GM21367 (cell line): Measurements from ENCODE around the gene HADHA.
"Not testable (repeated sequence)": the region's sequence is repeated elsewhere in the genome, so short reads cannot be mapped to it uniquely, and the experiment has no call there.

Experiments
- ATAC-seq: cut with Tn5 transposase; IDR thresholded peaks from one replicate; pipeline ENCODE4 v1.9.1; 2021; ENCODE audit not compliant: unreplicated experiment

HADHA gene

GRCh38 chr2:26244309-26245230 lies at the start of gene HADHA, which contains the start of gene HADHB:
Gene HADHA, minus strand, starts transcription at chr2:26244632. Its CDS starts 36 bp downstream, at chr2:26244596.
Gene HADHB, plus strand, starts transcription at chr2:26244939. Its CDS starts 9,316 bp downstream, at chr2:26254255.
- ATAC-seq: peak; percentile 61

GRCh38 chr2:26292646-26293045 lies 48.2 kb upstream of the HADHA start:
- no peak for ATAC-seq

DNA sequence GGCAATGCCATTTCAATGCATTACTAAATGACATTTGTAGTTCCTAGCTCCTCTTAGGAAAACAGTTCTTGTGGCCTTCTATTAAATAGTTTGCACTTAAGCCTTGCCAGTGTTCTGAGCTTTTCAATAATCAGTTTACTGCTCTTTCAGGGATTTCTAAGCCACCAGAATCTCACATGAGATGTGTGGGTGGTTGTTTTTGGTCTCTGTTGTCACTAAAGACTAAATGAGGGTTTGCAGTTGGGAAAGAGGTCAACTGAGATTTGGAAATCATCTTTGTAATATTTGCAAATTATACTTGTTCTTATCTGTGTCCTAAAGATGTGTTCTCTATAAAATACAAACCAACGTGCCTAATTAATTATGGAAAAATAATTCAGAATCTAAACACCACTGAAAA lies 45.6 kb upstream of the HADHA start:
- no peak for ATAC-seq

DNA sequence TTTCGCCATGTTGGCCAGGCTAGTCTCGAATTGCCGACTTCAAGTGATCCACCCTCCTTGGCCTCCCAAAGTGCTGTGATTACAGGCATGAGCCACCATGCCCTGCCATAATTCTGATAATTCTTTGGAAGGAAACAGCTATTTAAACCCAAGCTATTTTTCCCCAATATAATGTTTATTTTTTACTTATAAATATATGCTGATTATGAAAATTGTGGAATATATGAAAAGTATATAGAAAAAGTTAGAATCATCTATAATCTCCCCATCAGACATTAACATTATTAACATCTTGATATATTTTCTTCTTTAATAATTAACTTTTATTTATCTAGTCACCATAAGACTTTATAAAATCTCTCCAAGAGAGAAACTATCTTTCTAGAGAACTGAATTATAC lies 41.5 kb upstream of the HADHA start:
- ATAC-seq: no peak

- ATAC-seq: no peak
Measured at GRCh38 chr2:26284132-26284531, 39.7 kb upstream of the HADHA start.

DNA sequence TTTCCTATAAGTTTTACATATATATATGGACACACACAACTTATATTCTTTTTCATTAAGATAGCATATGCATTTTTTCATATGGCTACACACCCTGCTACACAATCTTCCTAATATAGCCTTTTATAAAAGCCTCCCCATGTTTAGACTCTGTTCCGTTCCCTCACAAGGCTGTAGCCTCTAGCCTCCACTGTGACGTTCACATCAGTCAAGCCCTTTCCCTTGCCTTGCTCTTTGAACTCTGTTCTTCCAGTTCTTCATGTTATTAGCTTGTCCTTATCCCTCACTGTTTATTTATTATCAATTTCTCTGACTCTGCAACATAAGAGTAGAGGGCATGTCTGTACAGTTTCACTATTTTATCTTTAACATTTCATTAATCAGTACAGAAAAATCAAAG lies 39.2 kb upstream of the HADHA start:
- no peak for ATAC-seq

DNA sequence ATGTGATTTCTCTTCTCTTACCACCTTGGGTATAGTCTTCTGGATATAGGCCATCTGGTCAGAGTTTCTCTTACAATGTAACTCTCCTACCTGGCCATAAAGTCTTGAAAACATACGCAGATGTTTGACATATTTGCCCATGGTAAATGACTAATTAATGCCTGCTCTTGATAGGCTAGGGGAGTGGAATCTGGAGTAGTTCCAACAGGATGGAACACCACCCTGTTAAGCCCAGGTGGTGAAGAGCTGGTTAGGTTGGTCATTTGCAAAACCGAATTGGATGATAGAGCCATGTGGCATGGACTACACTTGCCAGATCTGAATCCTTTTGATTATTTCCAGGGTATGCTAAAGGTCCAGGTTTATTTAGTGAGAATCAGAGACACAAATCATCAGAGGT lies 36.8 kb upstream of the HADHA start:
- ATAC-seq: no peak

DNA sequence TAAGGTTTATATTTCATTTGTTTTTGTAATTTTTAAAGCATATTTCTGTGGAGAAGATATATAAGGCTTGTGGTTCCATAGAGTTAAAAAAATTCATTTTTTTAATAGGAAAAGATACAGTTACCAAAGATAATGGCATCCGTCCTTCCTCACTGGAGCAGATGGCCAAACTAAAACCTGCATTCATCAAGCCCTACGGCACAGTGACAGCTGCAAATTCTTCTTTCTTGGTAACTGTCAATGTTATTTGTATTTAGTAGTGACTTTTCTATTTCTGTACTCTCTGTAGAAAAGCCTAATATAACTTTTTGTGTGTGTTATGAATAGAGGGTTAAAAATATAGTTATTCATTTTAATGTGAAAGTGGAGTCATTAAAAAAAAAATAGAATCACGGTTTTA lies 35.5 kb upstream of the HADHA start:
- no peak for ATAC-seq

GRCh38 chr2:26276484-26277227 lies 32.2 kb upstream of the HADHA start:
- no peak for ATAC-seq

DNA sequence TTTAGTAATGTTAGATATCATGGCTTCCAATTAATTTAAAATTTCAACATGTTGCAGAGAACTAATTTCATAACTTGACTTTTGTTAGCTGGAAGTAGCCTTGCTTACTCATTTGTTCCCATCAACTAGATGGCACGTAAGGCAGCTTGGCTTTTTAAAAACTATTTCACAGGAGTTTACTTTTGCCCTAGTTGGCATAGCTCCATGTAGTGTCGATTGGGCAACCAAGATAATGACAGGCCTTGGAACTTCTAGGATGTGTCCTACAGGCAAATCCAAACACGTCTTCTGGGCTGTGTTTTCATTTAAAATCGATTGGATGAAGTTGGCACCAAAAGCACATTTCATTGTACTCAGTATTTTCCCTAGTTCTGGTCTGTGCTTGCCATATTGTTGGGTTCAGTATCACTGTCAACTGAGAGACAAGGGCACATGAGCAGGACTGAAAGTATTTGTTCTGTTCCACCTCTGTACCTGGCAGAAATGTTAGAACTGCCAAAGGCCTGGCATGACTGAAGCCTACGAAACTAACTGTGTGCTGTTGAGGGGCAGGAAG lies 29.7 kb upstream of the HADHA start:
- ATAC-seq: no peak

DNA sequence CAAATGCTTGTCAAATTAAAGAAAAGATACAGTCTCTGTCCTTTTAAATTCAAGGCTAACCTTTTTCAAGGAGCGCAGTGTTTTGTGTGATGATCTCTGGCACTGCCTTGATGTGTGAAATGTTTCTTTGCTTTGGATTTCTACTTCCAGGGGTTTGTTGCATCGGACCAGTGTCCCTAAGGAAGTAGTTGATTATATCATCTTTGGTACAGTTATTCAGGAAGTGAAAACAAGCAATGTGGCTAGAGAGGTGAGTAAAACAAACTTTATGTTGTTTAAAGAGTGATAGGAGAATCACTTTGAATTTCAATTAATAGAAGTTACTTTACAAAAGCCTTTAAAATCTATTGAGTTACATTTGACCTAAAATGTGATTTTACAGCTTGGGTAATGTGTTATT lies 29.1 kb upstream of the HADHA start:
- ATAC-seq: no peak

GRCh38 chr2:26270373-26270772 lies 25.9 kb upstream of the HADHA start:
- ATAC-seq: no peak

DNA sequence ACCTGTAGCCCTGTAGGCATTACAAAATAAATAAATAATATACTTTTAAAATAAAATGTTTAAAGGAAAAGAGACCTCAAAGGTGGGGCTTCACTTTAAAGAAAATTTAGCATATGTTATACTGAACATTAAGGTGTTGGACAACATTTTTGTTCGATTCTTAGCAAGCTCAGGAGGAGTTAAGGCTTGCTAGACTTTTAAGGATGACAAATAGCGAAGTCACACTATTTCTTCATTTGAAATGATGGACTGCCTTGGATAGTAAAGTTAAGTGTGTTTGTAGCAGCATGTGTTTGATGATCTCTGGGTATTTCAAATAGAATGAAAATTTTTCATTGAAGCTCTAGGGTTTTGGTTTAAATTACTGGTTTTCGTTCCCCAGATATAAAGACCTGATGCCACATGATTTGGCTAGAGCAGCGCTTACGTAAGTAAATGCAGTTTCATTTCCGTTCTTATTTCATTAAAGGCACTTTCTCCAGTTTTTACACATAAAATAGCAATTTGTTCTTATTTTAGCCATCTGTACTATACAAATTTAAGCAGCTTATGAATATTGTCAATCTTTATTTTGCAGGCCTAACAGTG lies 25.2 kb upstream of the HADHA start:
- ATAC-seq: no peak

DNA sequence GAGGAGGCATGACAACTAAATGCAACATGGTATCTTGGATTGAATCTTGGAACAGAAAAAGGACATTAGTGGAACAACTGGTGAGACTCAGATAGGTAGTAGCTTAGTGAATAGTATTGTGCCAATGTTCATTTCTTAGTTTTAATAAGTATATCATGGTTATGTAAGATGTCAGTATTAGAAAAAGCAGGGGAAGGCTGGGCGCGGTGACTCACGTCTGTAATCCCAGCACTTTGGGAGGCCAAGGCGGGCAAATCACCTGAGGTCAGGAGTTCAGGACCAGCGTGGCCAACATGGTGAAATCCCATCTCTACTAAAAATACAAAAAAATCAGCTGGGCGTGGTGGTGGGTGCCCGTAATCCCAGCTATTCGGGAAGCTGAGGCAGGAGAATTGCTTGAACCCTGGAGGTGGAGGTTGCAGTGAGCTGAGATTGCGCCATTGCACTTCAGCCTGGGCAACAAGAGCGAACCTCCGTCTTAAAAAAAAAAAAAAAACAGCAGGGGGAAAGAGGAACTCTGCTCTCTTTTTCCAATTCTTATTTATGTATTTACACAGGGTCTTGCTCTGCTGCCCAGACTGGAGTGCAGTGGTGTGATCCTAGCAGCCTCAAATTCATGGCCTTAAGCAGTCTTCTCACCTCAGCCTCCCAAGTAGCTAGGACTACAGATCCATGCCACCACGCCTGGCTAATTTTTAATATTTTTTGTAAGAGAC lies 24.4 kb upstream of the HADHA start:
- ATAC-seq: not testable (repeated sequence)

DNA sequence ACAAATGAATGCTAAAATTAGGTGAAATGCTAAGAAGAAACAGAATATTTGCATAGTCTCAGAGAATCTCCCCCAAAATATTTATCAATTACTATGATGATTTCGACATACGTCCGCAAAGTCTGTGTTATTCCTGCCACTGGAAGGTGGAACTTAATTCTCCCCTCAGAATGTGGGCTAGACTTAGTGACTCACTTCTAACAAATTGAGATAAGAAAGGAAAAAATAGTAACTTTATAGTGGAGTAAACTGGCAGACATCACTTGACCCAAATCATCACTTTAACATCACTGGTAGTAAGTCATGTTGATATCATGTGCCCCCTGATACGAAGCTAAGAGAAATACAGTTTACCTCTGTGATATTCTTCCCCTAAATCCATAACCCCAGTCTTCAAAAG lies 23.8 kb upstream of the HADHA start:
- ATAC-seq: no peak

DNA sequence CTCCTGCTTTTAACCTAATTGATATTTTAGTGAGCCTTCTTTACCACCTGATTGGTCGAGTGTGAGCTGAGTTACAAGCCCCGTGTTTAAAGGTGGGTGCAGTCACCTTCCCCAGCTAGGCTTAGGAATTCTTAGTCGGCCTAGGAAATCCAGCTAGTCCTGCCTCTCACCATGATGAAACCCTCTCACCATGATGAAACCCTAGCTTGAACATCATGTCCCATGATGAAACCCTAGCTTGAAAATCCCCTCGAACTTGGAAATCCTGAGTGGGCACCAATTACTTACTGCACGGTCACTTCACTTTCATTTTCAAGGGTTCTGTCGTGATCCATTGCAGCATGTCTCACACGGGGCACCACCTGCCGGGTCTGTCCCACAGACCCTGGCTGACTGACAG lies 14.4 kb upstream of the HADHA start:
- ATAC-seq: not testable (repeated sequence)

GRCh38 chr2:26255759-26256384 lies 11.4 kb upstream of the HADHA start:
- no peak for ATAC-seq

- no peak for ATAC-seq
Measured at GRCh38 chr2:26251893-26252292, 7.5 kb upstream of the HADHA start.

- ATAC-seq: no peak
Measured at GRCh38 chr2:26249625-26250024, 5.2 kb upstream of the HADHA start.

DNA sequence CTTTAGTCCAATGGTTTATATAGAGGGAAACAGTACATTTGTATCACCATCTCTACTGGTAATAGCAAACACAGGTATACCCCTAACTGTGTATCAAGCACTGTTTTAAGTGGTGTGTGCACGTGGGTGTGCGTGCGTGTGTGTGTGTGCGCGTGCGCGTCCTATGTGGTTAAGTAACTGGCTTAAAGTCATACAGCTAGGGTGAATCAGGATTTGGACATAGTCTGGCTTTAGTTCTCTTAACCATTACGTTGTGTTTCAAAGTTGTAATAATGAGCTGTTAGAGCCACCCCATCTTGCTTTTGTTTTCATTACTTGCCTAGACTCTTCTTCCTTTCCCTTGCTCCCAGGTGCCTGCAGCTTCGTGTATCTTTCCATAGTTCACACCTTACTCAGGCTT lies 2.4 kb upstream of the HADHA start:
- ATAC-seq: no peak
